K562 (cell line): ENCODE data around the gene MYADML2. TPM values are rescaled to one million over a fixed set of nuclear protein-coding genes. Genes with fewer than 3 reads are reported as not detected.

ENCODE experiments used
- CTBP1 ChIP-seq: fragments of 450-650 bp; IDR thresholded peaks from 2 replicates; pipeline ENCODE4 v1.6.1; 2016; ENCODE audit warnings: borderline replicate concordance
- DPF2 ChIP-seq: fragments of 450-650 bp; IDR thresholded peaks from 2 replicates; pipeline ENCODE4 v1.6.1; 2016
- HDAC2 ChIP-seq: fragments of 450-650 bp; IDR thresholded peaks from 2 replicates; pipeline ENCODE4 v1.6.1; 2016; ENCODE audit warnings: mild to moderate bottlenecking
- HEY1 ChIP-seq: fragments of 250-450 bp; sonication (Bioruptor Pico); IDR thresholded peaks from 2 replicates; pipeline ENCODE4 v1.5.0; 2020; ENCODE audit warnings: mild to moderate bottlenecking, moderate library complexity, borderline replicate concordance
- MTA2 ChIP-seq: fragments of 450-650 bp; IDR thresholded peaks from 2 replicates; pipeline ENCODE4 v1.6.1; 2016; ENCODE audit warnings: low read depth
- NRF1 ChIP-seq, 2 experiments: fragments of 450-650 bp; IDR thresholded peaks in 1 of 2; conservative IDR thresholded peaks in 1 of 2; 2 replicates each; pipeline ENCODE4 v1.6.1; 2014; ENCODE audit warnings: mild to moderate bottlenecking in 2 of 2
- RBFOX2 ChIP-seq: fragments of 200-400 bp; formaldehyde crosslinking; IDR thresholded peaks from 2 replicates; pipeline ENCODE4 v1.6.1; 2017; ENCODE audit warnings: low read depth, mild to moderate bottlenecking, low read length, moderate library complexity
- ZNF707 ChIP-seq: fragments of 250-450 bp; sonication (Bioruptor Pico); conservative IDR thresholded peaks from 2 replicates; pipeline ENCODE4 v1.8.0; 2022; ENCODE audit warnings: inconsistent platforms, mild to moderate bottlenecking, moderate library complexity
- polyA plus RNA-seq, 8 experiments: library from polyadenylated mRNA; depleted of rRNA in 4 of 8; stranded (reverse) in 5 of 8; unstranded in 3 of 8; fragments of >200 nt; fragmentation: Nextera tagmentation in 2 of 8; fragmentation: Illumina TruSeq in 1 of 8; extraction: Ambion mirVana in 2 of 8; extraction: Trizol in 1 of 8; gene quantifications; 2 replicates each; pipeline versions ENCODE4 v1.2.1 to v1.2.3, GENCODE V29; 2011 to 2014; ENCODE audit warnings: inconsistent platforms in 1 of 8, missing spikeins in 1 of 8
- total RNA-seq, 7 experiments: library from RNA; depleted of rRNA in 6 of 7; stranded (reverse); fragments of >200 nt in 6 of 7; fragmentation: Illumina TruSeq in 2 of 7; extraction: Trizol in 2 of 7; gene quantifications; 2 replicates each; pipeline versions ENCODE4 v1.2.1 to v1.2.3, GENCODE V29; 2011 to 2021; ENCODE audit warnings: low replicate concordance in 1 of 7
- TF ChIP-seq, protein P1 (sequence below): fragments of 250-450 bp; sonication (Bioruptor Pico); IDR thresholded peaks from 2 replicates; pipeline ENCODE4 v1.8.0; 2022; ENCODE audit warnings: inconsistent platforms, mild to moderate bottlenecking, moderate library complexity, borderline replicate concordance

MYADML2 gene
- total and polyA plus RNA-seq, 9 of the 15 experiments (the other 6 are each of a cell fraction or from before 2014, with no cell fraction given), result not detected

DNA sequence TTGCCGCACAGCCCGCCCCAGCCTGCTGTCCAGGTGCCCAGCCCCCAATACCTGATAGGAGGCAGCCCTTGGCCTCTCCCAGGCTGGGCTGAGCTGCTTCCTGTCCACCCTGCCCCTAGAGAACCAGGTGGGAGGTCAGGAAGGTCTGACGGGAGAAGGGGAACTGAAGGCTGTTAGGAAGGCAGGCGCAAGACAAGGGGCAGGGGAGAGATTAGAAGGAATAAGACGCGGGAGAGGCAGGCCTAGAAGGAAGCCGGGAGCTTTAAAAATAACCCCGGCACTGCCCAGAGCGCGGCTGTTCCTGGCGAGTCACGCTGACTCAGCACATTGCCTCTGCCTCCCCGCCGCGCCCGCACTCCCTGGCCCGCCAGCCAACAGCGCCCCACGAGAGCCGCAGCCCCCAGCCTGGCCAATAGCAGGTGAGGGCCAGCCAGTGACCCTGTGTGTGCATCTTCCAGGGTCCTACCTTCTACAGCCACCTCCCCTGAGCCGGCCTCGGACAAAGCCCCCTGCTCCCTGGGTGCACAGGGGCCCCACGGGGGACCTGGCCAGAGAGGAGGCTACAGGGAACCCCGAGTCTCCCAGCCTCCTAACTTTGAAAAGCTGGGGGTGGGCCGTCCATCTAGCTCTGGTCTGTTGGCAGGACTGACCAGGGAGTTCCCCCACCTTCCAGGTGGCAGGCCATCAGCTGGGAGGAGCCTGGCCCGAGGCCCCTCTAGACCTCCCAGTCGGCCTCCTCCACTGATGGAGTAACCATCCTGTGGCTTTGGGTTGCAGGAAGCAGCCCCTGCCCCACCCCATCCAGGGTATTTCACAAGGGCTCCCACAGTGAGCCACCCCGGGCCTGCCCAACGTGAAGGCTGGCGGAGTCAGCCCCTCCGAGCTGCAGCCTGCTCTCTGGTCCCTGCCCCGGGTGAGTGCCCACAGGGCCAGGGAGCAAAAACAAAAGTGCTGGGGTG lies 23.5 kb downstream of the MYADML2 start (continued):
- TF ChIP-seq, protein P1, sequence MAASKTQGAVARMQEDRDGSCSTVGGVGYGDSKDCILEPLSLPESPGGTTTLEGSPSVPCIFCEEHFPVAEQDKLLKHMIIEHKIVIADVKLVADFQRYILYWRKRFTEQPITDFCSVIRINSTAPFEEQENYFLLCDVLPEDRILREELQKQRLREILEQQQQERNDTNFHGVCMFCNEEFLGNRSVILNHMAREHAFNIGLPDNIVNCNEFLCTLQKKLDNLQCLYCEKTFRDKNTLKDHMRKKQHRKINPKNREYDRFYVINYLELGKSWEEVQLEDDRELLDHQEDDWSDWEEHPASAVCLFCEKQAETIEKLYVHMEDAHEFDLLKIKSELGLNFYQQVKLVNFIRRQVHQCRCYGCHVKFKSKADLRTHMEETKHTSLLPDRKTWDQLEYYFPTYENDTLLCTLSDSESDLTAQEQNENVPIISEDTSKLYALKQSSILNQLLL (CRISPR knock-in tag), result no peak
- peak; percentile 57 for TF ChIP-seq HDAC2
- peak; percentile 79 for TF ChIP-seq DPF2
- TF ChIP-seq RBFOX2, result peak; percentile 75
- TF ChIP-seq CTBP1, result peak; percentile 82
- no peak for TF ChIP-seq MTA2
- TF ChIP-seq NRF1 (conservative IDR thresholded peaks at IDR 0.05 in 1 of 2, IDR thresholded peaks at IDR 0.05 in 1 of 2), result no peak
- no peak for TF ChIP-seq ZNF707
- no peak for TF ChIP-seq HEY1 (CRISPR knock-in tag)
